Mucosa of stomach (tissue), 1 donor: ENCODE results near the gene COMMD9.
"Not testable (repeated sequence)": the region's sequence is repeated elsewhere in the genome, so short reads cannot be mapped to it uniquely, and the experiment has no call there.

Source experiments
- H3K27me3 ChIP-seq: one replicate; pipeline ENCODE4 v1.7.0; 2013; ENCODE audit warnings: mild to moderate bottlenecking, low read length; ENCODE audit not compliant: control insufficient read depth, insufficient read depth
- H3K36me3 ChIP-seq: one replicate; pipeline ENCODE4 v1.7.0; 2013; ENCODE audit warnings: low read length; ENCODE audit not compliant: control insufficient read depth, insufficient read depth
- H3K4me1 ChIP-seq: one replicate; pipeline ENCODE4 v1.7.0; 2013; ENCODE audit warnings: mild to moderate bottlenecking, low read length; ENCODE audit not compliant: control insufficient read depth, insufficient read depth
- H3K4me3 ChIP-seq: one replicate; pipeline ENCODE4 v1.7.0; 2013; ENCODE audit warnings: low read length
- H3K9ac ChIP-seq: one replicate; pipeline ENCODE4 v1.7.0; 2013; ENCODE audit warnings: mild to moderate bottlenecking, low read length, moderate library complexity
- H3K9me3 ChIP-seq: one replicate; pipeline ENCODE4 v1.7.0; 2013; ENCODE audit warnings: mild to moderate bottlenecking, low read length, moderate library complexity; ENCODE audit not compliant: control insufficient read depth
- donor health status: Pancreatic carcinoma.

COMMD9 gene

DNA sequence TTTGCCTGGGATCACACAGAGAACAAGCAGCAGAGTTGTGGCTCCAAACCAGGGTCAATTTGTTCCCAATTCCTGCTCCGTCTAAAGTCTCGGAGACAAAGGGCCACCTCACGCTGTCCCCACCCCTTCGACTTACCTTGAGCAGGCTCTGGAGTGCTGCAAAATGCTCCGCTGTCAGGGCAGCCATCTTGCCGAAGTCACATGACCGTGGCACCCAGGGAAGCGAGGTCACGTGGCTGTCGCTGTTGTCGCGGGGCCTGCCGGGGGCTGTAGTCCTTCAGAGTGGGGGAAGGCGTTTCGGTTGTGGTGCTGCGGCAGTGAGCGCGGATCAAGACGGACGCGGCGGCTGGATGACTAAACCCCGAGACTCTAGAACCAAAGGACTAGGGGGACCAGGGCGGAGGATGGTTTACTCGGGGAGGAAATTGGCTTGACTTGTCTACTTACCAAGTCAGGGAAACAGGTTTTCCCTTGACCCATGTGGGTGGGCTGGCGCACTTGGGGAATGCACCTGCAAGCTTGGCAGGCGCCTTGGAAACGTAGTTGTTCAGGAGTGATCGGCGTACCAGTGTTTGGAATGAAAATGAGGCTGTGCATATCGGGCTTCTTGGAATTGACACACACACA, at the start of gene COMMD9:
Gene COMMD9 (minus strand): TSS at position 199 of the 627 bp plus-strand sequence. CDS start 12 bp downstream, at position 187.
- no peaks in the 10 kb centered on the region for H3K36me3 ChIP-seq
- peak within 1 kb of the TSS; percentile 69 for H3K9ac ChIP-seq
- H3K27me3 ChIP-seq, result no peaks in the 10 kb centered on the region
- H3K9me3 ChIP-seq, result no peaks in the 10 kb centered on the region
- peak within 1 kb of the TSS; percentile 64 for H3K4me3 ChIP-seq
- peaks cover 5% of the 10 kb centered on the region for H3K4me1 ChIP-seq

DNA sequence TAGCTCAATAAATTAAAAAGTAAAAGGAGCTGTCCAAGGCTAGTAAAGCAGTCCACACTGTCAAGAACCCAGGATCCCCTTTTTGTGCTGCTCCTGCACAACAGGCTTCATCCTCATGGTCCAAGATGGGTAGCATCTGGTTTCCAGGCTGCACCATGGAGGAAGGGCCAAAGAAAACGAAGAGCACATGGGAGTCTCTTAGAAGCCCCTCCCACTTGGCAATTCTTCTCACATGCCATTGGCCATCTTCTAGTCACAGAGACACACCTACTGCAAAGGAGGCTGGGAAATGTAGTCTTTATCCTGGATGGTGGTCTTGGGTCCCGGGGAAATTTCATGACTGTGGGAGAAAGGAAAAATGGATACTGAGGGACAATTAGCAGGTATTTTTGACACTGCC, 44.7 kb upstream of the COMMD9 start:
- no peak overlapping the region for H3K9ac ChIP-seq
- no peak overlapping the region for H3K4me3 ChIP-seq
- no peaks in the 10 kb centered on the region for H3K9me3 ChIP-seq
- no peaks in the 10 kb centered on the region for H3K27me3 ChIP-seq
- H3K4me1 ChIP-seq, result no peaks in the 10 kb centered on the region
- no peaks in the 10 kb centered on the region for H3K36me3 ChIP-seq

DNA sequence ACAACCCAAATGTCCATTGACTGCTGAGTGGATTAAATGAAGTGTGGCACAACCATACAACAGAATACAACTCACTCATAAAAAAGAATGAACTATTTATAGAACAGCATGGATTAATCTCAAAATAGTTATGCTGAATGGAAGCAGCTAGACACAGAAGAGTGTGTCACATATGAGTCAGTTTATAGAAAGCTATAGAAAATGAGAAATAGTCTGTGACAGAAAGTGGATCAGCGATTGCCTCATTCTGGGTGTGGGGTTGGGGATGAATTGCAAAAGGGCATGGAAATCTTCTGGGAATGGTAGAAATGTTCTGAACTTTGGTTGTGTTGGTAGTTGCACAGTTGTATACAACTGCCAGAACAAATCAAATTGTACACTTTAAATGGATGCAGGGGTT, 44.2 kb upstream of the COMMD9 start:
- Histone ChIP-seq H3K4me1 (no peaks in the 10 kb centered on the region), H3K4me3 (no peak overlapping the region), H3K9ac (no peak overlapping the region), H3K27me3 (no peaks in the 10 kb centered on the region), H3K36me3 (no peaks in the 10 kb centered on the region), H3K9me3 (no peaks in the 10 kb centered on the region)

DNA sequence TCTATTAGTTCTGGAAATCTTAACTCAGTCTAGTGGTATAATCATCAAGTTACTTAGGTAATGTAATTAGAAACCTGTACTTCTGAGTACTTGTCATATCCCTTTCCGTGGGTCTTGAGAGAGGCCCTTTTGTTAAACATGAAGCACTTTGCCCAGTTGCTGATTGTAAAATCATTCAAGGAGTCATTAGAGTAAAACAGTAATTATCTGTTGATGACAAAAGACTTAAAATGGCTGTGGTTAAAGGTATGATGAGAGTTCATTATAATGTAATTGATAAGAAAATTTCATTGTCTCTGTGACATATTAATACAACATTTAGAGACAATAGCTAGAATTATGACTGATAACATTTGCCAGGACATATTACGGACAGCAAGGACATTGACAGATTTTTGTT, 41.2 kb upstream of the COMMD9 start:
- no peak overlapping the region for H3K9ac ChIP-seq
- no peaks in the 10 kb centered on the region for H3K9me3 ChIP-seq
- H3K4me3 ChIP-seq, result no peak overlapping the region
- peaks cover 8% of the 10 kb centered on the region for H3K4me1 ChIP-seq
- no peaks in the 10 kb centered on the region for H3K27me3 ChIP-seq
- no peaks in the 10 kb centered on the region for H3K36me3 ChIP-seq

DNA sequence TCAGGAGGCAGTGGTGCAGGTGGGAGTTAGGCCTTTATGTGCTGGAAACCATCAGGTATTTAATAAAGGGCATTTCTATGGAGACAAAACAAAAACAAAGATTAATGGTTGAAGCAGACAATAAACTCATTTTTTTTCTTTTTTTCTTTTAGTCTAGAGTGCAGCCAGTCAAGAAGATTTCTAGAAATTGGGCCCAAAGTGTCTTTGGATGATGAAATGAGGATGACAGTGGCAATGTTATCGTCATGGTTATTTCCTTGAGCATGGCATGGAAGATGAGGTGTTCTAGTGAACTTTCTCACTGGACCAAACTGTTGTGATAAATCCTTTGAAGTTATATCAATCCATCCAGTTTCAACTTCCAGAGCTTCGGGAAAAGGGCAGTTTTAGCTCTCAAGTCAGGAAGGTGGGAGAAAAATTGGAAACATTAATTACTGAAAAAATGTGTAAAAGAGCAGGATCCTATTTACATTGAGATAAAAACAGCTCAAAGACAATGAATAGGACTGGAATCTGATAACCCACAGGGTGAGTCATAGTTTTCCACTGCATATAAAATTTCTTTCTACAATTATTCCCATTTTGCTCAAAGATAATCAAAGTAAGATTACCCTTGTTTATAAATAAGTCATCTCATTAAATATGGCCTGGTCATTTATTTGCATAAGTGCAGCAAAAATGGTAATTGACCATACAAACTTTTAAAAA, 39.9 kb upstream of the COMMD9 start:
- H3K4me3 ChIP-seq, result no peak overlapping the region
- H3K36me3 ChIP-seq, result no peaks in the 10 kb centered on the region
- H3K27me3 ChIP-seq, result no peaks in the 10 kb centered on the region
- H3K9me3 ChIP-seq, result no peaks in the 10 kb centered on the region
- peaks cover 8% of the 10 kb centered on the region for H3K4me1 ChIP-seq
- H3K9ac ChIP-seq, result no peak overlapping the region

DNA sequence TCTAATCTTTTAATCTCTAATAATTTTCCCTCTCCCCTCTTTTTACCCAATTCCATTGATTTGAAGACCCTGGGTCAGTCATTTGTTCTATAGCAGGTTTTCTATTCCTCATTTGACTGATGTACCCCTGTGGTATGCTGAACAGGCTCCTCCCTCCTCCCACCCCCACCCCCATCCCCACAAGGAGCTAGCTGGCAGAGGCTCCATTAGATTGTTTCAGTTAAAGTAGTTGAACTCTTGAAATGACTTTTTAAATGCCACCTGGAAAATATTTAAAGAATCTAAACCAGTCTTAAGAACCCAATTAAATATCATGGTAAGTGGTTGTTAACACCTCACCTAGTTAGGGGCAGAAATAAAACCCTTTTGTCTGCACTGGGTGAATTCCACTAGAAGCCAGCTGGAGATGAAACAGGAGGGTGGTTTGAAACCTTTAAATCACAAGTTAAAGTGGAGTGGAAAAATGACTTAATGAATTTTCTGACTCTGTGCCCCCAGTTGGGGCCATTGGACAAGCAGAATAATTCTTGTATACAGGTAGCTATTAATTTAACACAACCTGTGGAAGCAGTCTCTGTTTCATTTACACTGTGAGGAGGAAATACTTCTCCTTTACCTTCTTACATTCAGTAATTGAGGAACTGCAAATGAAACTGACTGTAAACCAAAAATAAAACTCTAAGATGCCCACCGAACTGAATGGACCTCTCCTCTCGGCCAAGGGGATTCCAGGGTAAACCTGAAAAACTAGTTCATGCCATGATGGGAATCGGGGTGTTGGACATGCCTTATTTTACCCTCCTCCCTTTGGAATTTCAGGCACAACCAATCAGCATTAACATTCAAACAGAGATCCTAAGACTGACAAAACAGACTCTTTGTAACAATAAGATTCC, 37.5 kb upstream of the COMMD9 start:
- Histone ChIP-seq H3K4me1 (peaks cover 8% of the 10 kb centered on the region), H3K36me3 (no peaks in the 10 kb centered on the region)

GRCh38 chr11:36325403-36325802, 36.2 kb upstream of the COMMD9 start:
- H3K9ac ChIP-seq, H3K4me3 ChIP-seq, H3K27me3 ChIP-seq, H3K9me3 ChIP-seq, H3K4me1 ChIP-seq, H3K36me3 ChIP-seq: not testable (repeated sequence)

More for the DNA sequence above, 37.5 kb upstream of the COMMD9 start:
- no peaks in the 10 kb centered on the region for H3K27me3 ChIP-seq
- H3K9me3 ChIP-seq, result no peaks in the 10 kb centered on the region
- H3K9ac ChIP-seq, result no peak overlapping the region
- no peak overlapping the region for H3K4me3 ChIP-seq

DNA sequence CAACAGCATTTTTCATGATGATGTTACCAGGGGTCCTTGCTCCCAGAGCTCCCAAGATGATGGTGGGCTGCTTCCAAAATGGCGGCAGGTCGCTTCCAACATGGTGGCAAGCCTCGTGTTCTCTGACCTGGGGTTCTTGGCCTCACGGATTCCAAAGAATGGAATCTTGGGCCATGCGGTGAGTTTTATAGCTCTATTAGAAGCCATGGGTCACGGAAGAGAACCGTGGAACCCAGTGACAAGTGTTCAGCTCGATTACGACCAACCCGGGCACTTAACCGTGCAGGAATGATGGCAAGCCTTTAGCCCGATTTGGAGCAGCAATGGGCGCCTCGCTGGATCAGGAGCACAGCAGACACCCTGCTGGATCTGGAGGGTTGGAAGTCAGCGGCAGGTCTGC, 35.7 kb upstream of the COMMD9 start:
- H3K36me3 ChIP-seq, H3K27me3 ChIP-seq, H3K4me1 ChIP-seq, H3K9ac ChIP-seq, H3K9me3 ChIP-seq, H3K4me3 ChIP-seq: not testable (repeated sequence)

DNA sequence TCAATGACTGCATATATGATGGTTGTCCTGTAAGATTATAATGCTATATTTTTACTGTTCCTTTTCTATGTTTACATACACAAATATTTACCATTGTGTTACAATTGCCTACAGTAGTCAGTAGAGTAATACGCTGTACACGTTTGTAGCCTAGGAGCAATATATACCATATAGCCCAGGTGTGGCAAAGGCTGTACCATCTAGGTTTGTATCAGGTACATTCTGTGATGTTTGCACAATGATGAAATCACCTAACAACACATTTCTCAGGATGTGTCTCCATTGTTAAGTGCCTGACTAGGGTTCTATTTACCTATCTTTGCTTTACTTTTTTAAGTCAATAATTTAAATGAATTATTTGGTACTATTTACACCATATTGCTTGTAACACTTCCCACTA, 28.8 kb upstream of the COMMD9 start:
- no peaks in the 10 kb centered on the region for H3K27me3 ChIP-seq
- H3K4me3 ChIP-seq, result no peak overlapping the region
- H3K9me3 ChIP-seq, result no peaks in the 10 kb centered on the region
- no peak overlapping the region for H3K9ac ChIP-seq
- no peaks in the 10 kb centered on the region for H3K4me1 ChIP-seq
- H3K36me3 ChIP-seq, result no peaks in the 10 kb centered on the region

- Histone ChIP-seq H3K9me3 (no peaks in the 10 kb centered on the region), H3K36me3 (no peaks in the 10 kb centered on the region), H3K27me3 (no peaks in the 10 kb centered on the region), H3K9ac (no peak overlapping the region), H3K4me1 (no peaks in the 10 kb centered on the region), H3K4me3 (no peak overlapping the region)
Measured at GRCh38 chr11:36316049-36316448, 26.8 kb upstream of the COMMD9 start.

DNA sequence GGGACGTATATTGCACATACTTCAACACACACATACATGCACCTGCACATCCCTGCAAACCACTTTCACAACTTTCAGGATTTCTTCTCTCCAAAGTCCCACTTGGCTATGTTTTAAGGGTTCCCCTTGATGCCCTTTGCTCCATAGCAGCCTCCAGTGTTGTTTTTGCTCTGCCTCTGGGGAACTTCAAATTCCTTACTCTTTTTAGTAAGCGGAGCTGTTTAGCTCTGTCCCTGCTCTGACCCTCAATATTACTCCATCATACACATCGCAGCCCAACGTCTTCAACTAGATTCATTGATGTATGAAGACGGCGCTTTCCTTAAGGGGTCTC, 25.2 kb upstream of the COMMD9 start:
- Histone ChIP-seq H3K4me3 (no peak overlapping the region), H3K36me3 (no peaks in the 10 kb centered on the region), H3K27me3 (no peaks in the 10 kb centered on the region), H3K9ac (no peak overlapping the region), H3K4me1 (peaks cover 6% of the 10 kb centered on the region), H3K9me3 (no peaks in the 10 kb centered on the region)

DNA sequence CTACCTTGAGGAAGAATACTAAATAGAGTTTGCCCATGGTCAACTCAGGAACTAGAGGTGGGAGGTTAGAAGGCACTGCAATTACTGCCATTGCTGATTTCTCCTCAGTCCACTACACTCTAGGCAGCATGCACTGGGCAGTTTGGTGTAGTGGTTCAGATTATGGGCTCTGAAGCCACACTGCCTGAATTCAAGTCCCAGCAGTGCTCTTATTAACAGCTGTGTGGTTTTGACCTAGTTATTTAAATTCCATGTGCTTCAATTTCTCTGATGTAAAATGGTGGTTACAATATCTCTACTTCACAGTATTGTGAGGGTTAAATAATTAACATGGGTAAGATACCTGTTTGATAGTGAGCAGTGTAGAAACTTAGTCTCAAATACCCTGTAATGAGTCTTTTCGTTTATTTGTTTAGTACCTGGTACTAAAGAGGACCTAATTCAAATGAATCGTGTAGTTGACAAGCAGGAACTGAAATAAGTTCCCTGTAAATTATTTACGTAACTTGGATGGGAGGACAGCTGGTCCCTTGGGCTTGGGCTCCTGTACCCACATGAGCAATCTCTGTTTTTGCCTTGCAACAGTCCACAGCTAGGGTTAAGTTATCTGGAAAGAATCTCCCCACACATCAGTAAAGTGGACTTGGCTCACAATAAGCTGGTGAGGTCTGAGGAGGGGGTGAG, 24.7 kb upstream of the COMMD9 start:
- Histone ChIP-seq H3K4me1 (peaks cover 6% of the 10 kb centered on the region), H3K36me3 (no peaks in the 10 kb centered on the region), H3K9me3 (no peaks in the 10 kb centered on the region), H3K9ac (no peak overlapping the region), H3K4me3 (no peak overlapping the region), H3K27me3 (no peaks in the 10 kb centered on the region)
